Right ventricle myocardium inferior (tissue), 1 donor: ENCODE data around the gene DMRTA1. TPM values are rescaled to one million over a fixed set of nuclear protein-coding genes. Genes with fewer than 3 reads are reported as not detected.
"Not testable (repeated sequence)": the region's sequence is repeated elsewhere in the genome, so short reads cannot be mapped to it uniquely, and the experiment has no call there.

ENCODE experiments used
- ATAC-seq: fragments of 200-7000 bp; cut with Tn5 transposase; one replicate; pipeline ENCODE4 v1.9.1; 2020; ENCODE audit warnings: mild to moderate bottlenecking, moderate library complexity
- DNase-seq: peaks from one replicate; pipeline ENCODE4 v3.0.0; 2021; ENCODE audit errors: missing footprints
- intact Hi-C: fragments of 100-400 bp; cut with DNase I; formaldehyde crosslinking; loops from one replicate; pipeline ENCODE4 v1.11.0; 2022
- total RNA-seq: library from RNA; stranded (reverse); fragmentation: NEBNext Ultra II Directional; extraction: Animal tissue kit (Norgen Biotek cat#: 25700); gene quantifications from one replicate; pipeline ENCODE4 v1.2.1, GENCODE V29; 2021
- donor health status: DM: no; HTN: yes; CAD: no; lungs with severe emphysema.

Gene DMRTA1
- total RNA-seq, 1 donor from 2014 or later: 1.0 TPM

DNA sequence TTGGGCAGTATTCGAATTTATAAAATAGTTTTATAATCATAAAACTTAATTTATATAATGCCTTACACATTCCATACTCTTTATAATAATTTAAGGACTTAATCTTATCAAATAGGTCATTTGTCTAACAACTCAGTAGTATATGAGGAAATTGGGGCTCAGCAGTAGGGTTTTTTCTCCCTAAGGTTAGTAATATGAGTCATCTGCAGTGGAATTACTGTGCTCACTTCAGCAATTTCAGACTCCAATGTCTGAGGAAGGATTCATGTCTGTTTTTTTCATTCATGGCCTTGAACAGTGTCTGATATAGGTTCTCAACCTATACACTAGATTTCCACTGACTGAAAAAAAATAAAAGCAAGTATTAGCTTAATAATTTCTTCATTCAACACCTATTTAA, 7.4 kb downstream of the DMRTA1 start:
- intact Hi-C loops: loop anchor here (5.0 kb wide), 1 partner anchor 642 kb away; no protein-coding TSS in a partner anchor
- DNase-seq (no peak), ATAC-seq (no peak)

DNA sequence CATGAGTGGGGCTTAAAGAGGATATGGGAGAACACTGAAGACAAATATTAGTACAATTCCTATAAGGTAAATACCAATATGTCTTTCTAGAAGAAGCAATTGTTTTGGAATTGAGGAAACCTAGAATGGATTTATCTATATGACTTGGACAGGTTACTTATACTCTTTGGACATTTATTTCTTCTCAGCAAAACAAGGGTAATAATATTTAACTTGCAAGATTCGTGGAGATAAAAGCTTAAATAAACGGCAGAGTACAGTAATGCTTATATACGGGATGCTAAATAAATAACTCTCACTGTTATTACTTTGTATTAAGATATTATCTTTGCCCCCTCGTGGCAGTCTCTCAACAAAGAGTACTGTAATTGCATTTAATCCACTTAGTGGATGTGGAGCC, 8.6 kb downstream of the DMRTA1 start:
- DNase-seq: no peak
- intact Hi-C loops: no loop called here
- no peak for ATAC-seq

DNA sequence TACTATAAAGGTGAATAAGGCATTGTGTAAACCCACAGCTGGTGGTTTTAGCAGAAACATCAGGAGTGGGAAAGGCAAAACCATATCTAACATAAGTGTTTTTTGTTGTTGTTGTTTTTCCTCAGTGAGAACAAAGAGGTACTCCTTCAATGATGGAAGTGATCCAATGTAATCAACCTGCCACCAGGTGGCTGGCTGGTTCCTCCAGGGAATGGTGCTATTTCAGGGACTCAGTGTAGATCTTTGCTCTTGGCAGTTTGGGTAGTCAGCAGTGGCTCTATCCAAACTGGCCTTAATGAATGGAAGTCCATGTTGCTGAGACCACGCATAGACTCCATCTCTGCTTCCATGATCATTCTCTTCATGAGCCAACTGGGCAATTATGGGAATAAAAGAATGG, 10.8 kb downstream of the DMRTA1 start:
- intact Hi-C loops: no loop called here
- no peak for DNase-seq
- ATAC-seq: no peak

DNA sequence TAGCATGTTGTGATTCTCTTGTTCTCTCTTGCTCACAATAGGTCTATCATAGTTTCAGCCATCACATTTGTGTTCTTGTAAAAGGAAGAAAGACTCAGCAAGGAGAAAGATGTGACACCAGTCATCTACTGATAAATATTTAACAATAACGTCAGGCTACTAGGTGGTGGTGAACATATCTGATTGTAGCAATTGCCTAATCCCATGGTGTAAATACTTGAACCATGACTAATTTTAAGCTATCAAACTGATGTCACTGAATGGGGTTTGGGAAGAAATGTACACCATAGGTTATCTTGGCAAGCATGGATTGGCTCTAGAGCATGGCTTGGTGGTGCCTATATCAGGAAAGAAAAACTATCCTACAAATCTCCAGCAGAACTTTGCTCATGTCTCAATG, 16.6 kb downstream of the DMRTA1 start:
- ATAC-seq (no peak), DNase-seq (no peak)
- intact Hi-C loops: no loop called here

DNA sequence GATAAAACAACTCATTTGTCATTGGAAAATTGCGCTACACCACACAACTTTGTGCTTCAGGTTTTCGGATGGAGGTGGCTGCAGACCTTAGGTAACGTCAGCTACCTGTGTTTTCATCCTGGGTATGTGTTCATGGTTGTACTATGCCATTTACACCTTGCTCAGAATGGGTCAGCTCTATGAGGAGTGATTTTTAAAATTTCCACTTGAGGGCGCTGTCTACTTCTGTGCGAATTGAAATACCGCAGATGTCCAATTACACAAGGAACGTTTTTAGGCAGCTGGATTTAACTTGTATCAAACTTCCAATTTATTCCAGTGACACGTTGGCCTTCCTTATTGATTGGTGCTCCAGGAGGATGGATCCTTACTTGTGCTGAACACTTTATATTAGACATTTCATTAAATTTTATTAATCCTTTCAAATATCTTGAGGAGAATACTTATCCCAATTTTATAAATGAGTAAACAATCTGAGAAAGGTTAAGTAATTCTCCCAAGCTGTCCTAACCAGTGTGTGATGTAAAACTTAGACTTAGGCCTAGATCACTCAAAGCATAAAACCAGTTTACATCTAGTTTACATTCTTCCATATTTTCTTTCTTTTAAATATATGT, 23.4 kb downstream of the DMRTA1 start:
- intact Hi-C loops: no loop called here
- ATAC-seq: no peak
- DNase-seq: no peak

DNA sequence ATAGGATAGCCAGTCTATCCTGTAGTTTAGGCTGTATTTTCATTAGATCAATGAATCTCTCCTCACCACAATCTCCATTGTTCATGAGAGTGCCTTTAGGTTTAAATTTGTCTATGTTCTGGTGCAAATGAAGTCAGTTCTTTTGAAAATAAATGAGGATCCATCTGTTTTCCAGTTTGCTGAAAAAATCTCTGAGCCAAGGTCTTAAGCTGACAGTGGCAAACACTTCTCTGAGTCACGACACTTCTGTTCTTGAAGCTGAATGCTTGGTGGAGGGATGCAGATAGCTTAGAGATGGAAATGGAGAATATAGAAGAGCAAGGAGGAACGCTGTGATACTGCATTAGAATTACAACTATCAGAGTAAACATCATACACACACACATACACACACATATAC, 34.9 kb downstream of the DMRTA1 start:
- DNase-seq: no peak
- no peak for ATAC-seq
- intact Hi-C loops: no loop called here

DNA sequence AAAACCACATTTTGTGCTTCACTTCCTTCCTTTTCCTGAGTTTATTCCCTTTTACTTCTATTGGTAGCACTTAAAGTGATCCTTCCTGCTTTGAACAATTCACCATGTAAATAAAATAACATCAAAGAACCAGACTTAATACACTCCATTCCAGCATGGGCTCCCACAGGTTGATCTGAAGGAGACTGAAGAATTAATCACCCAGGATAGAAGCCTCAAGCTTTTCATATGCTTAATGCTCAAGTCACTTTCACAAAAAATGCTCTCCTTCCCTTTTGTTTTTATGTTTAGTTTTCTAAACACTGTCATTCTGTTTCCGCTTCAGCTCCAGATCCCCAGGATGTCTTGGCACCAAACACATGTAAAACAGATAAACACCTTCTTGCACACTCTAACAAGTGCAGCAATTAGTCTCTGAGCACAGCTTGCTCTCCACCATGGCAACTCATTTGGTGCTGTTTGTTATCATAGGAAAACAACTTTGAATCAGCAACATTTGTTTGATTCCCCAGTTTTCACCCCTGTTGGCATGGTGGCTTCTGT, 37.0 kb downstream of the DMRTA1 start:
- ATAC-seq (no peak), DNase-seq (no peak)
- intact Hi-C loops: no loop called here

DNA sequence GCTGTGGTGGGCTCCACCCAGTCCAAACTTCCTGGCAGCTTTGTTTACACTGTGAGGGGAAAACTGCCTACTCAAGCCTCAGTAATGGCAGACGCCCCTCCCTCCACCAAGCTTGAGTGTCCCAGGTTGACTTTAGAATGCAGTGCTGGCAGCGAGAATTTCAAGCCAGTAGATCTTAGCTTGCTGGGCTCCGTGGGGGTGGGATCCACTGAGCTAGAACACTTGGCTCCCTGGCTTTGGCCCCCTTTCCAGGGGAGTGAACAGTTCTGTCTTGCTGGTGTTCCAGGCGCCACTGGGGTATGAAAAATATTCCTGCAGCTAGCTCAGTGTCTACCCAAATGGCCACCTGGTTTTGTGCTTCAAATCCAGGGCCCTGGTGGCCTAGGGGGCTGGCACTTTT, 49.6 kb downstream of the DMRTA1 start:
- not testable (repeated sequence) for ATAC-seq

More for the DNA sequence above, 49.6 kb downstream of the DMRTA1 start:
- intact Hi-C loops, DNase-seq: not testable (repeated sequence)
